GM21737 (cell line): ENCODE measurements around the gene RAB37.
A peak's percentile ranks its signal among the peaks of the same experiment; 100 is the strongest.

Experiments used
- ATAC-seq: cut with Tn5 transposase; IDR thresholded peaks from one replicate; pipeline ENCODE4 v1.9.1; 2021; ENCODE audit warnings: mild to moderate bottlenecking, moderate library complexity; ENCODE audit not compliant: unreplicated experiment

RAB37 gene

DNA sequence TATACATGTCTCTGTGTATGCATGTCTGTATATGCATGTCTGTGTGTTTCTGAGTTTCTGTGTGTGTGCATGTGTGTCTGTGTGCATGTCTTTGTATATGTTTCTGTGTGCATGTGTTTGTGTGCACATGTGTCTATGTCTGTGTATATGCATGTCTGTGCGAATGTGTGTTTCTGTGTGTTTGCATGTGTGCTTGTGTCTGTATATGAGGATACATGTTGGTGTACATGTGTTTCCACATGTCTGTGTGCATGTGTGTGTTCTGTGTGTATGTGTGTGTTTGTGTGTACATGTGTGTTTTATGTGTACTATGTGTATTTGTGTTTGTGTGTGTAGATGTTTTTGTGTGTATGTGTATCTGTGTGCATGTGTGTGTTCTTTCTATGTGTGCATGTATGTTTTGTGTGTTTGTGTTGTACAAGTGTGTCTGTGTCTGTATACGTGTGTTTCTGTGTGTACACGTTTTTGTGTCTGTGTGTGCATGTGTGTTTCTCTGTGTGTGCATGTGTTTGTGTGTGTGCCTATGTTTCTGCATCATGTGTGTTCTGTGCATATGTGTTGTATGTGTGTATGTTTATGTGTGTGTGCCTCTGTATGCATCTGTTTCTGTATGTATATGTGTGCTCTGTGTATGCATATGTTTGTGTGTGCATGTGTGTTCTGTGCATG lies 8.9 kb upstream of the RAB37 start:
- ATAC-seq, result no peak

DNA sequence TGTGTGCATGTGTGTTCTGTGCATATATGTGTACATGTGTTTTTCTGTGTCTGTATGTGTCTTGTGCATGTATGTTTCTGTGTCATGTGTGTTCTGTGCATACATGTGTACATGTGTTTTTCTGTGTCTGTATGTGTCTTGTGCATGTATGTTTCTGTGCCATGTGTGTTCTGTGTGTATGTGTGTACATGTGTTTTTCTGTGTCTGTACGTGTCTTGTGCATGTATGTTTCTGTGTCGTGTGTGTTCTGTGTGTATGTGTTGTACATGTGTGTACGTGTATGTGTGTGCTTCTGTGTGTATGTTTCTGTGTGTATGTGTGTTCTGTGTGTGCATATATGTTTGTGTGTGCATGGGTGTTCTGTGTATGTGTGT lies 8.4 kb upstream of the RAB37 start:
- no peak for ATAC-seq

DNA sequence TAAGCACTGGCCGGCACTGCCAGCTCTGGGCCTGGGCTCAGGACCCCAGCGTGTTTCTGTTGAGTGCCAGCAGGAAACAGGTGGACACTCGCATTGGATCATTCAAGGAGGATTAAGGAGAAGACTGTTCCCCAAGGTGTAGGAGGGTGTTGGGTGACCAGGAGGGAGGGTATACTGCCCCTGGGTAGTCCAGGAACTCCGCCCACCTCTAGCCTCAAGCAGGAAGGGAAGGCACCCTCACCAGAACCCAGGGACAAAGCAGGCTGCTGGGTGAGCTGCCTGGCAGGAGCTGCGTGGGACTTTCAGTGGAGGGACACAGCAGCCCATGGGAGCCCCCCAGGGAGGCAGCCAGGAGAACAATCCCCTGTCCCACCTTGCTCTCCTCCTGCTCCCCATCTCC lies 7.7 kb upstream of the RAB37 start:
- no peak for ATAC-seq

DNA sequence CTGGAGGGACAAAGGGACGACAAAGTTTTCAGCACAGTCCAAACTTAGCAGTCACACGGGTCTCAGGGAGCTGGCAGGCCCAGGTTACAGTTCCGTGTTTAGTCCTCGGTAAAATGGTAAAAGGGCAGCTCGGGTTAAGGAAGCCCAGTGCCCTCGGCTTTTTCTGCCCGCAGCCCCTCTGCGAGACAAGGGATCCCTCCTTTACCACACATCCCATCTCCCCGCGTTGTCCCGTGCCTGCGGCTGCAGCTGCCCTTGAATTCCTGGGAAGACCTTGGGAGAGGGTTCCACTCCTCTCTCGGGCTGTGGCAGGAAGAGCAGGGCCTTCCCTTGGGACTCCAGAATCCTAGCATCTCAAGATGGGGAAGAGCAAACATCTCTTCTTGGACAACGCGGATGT lies 7.2 kb upstream of the RAB37 start:
- no peak for ATAC-seq

DNA sequence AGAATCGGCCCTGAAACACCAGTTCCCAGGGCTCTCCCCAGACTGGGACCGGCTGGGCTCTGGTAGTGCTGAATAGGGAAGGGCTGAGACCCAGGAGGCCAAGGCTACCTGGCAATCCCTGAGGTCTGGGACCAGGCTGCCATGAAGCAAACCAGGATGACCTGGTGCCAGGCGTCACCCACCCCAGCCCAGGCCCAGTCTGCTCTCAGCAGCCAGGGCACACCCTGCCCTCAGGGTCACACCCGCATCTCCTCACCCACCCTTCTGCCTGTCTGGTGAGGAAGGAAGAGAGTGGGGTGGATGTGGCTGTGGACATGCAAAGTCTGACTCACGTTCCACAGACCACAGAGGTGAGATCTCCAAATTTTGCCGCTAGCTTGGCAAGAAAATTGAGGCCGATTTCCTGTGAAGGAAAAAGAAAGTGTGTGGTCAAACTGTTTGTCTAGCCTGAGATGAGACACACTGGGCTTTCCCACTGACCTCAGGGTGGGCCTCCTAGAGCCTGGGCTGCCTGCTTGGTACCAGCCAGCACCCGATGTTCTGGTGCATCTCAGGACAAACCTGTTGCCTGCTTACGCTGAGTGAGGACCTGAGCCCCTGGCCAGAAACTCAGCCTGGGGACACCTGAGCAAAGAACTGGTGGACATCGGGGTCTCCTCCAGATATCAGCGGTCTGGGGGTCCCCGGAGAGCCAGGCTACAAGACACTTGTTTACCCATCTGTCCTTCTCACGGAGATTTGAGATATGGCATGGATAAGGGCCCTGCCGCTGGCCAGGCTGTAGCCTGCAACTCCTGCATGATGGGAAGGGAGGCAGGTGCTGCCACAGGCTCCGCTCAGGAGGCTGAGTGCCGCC lies 6.3 kb upstream of the RAB37 start:
- ATAC-seq, result no peak

DNA sequence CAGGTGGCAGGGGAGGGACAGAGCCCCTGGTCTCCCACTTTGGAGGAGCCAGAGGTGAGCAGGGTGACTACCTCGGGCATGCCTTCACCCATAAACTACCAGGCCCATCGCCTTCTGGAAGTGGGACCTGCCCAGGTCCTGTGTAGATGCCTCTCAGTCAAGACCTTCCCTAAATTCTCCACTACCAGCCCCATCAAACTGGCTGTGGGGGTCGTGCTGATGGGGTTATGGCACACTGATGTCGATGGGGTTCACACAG lies 5.8 kb upstream of the RAB37 start:
- ATAC-seq, result no peak

DNA sequence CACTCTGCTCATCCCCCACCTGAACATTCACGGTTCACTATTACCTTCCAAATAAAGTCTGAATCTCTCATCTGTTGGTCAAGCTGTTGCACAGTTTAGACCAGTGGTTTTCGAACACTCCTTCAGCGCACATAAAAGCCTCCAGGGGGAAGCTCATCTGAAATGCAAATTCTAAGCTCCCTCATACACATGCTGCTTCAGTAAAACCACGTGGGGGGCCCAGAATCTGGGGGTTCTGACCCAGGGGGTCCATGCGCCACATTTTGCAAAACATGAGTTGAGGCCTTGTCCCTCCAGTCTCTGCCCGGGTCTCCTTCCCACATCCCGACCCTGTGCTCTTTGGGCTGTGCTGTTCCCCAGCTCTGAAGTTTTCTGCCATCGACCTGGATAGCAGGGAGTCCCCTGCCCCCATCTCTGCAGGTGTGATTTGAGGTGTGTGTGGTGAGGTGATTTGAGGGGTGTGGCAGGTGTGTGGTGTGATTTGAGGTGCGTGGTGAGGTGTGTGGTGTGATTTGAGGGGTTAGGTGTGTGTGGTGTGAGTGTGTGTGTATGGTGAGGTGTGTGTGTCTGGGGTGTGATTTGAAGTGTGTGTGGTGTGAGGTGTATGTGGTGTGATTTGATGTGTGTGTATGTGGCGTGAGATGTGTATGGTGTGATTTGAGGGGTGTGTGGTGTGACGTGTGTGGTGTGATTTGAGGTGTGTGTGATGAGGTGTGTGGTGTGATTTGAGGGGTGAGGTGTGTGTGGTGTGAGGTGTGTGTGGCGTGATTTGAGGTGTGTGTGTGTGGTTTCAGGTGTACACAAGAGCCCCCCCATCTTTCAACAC lies 4.8 kb upstream of the RAB37 start:
- ATAC-seq, result no peak

DNA sequence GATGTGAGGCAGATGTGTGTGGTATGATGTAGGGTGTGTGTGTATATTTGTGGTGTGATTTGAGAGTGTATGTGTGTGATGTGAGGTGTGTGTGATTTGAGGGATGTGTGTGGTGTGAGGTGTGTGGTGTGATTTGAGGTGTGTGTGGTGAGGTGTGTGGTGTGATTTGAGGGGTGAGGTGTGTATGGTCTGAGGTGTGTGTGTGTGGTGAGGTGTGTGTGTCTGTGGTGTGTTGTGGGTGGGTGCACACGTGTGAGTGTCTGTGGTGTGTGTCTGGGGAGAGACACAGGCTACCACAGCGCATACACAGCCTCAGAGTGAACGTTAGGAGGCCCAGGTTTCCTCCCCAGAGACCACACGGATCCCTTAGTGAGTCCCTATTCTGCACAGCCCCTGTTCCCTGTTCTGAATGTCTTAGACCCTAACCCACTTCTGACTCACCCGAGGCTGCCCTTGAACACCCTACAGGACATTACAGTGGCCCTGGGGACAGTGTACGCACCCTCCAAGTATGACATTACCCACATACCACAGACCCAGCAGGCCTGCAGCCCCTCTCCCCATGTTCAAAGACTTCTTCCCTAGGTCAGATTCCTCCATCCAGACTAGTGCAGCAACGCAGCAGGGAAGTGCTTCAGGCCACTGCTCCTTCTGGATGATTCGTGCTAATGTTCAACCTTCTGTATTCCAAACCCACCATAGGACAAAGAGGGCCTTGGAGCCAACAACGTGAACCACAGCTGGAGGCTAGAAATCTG lies 3.5 kb upstream of the RAB37 start:
- ATAC-seq, result no peak

DNA sequence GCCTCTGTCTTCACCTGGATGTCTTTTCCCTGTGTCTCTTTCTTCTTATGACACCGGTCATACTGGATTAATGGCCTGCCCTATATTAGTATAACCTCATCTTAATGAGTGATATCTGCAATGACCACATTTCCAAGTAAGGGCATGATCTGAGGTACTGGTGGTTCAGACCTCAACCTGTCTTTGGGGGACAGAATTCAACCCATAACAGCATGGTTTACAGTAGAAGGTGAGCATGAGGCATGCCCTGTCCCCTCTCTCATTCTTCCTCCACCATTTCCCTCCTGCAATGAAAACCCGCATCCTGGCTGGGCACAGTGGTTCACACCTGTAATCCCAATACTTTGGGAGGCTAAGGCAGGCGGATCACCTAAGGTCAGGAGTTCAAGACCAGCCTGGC lies 2.8 kb upstream of the RAB37 start:
- no peak for ATAC-seq

DNA sequence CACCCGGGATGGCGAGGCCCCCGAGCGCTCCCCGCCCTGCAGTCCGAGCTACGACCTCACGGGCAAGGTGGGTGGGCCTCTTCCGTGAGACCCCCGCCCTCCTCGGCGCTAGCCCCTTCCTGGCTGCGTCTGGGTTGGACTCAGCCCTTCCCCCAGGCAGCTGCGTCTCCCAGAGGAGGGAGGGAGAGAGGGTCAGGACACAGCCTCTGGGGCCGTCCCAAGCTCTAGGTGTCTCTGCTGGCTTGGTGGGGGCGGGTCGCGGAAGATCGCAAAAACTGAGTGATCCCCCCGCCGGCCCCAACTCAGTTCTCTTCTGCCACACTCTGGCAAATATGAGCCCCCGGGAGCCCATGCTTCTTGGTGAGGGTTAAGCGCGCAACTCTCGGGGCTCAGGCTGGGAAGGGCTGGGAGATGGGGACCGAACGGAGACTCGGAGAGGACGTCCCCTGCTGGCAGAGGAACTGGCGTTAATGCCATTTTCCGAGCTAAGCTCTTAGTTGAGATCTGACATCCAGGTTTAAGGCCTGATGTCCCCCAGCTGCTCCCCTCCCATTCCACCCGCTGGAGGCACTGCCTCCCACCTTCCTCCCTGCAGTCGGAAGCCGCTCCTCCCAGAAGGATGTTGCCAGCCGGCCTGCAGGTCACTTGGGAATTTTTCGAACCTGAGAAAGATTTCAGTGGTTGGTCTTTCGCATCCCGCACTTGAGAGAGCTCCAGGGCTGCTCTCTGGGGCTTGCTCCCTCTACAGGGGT lies 419 bp downstream of the RAB37 start:
- ATAC-seq, result no peak

DNA sequence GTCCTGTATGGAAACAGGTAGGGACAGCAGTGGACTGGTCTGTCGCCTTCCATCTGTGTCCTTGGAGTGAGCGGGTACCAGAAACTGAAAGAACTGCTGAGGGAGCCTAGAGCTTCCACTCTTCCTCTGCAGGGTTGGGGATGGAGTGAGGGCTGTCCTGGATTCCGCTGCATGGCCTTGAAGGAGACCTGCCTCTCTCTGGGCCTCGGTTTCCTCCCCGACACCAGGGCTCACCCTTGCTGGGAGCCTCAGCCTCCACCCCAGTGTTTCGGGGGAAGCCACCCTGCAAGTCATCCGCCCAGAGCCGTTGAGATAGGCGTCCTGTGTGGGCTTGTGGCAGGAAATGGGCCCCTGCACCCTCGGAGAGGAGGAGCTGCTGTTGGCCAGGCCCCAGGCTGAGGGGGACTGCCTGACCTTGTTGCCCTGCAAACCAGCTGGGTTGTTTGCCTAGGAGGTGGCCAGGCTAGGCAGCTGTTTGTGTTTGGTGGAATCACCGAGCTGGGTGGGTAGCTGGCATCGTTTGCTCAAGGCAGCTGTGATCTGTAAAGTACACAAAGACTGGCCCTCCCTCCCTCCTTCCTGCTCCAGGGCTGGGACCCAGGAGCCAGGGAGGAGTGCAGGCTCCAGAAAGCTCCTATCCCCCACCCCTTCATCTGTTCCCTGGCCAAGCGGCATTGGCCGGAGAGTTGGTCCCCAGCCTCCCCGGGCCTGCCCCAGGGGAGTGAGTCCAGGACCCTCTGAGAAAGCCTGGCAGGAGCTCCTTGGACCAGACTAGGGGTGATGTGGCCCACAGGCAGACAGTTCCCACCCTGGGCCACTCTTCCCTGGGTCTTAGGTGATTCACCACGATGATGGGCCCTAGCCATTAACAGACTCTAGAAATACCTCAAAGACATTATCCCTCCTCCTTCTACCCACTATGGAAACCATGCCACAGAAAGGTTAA lies 1.3 kb downstream of the RAB37 start:
- peak; percentile 36 for ATAC-seq

DNA sequence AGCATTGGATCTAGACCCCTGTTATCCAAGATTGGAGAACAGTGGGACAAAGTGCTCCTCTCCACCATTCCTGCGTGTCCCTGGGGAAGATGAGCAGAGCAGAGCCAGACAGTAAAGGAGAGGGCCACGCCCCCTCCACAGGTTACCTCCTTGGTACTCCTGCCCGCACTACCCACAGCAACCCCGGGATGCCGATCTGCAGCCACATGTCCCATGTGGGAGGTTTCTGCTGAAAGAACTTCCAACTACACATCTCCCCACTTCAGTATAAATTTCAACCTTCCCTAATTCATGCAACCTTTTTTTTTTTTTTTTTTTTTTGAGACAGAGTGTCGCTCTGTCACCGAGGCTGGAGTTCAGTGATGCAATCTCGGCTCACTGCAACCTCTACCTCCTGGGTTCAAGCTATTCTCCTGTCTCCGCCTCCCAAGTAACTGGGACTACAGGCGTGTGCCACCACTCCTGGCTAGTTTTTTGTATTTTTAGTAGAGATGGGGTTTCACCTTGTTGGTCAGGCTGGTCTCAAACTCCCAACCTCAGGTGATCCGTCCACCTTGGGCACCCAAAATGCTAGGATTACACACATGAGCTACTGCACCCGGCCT lies 2.3 kb downstream of the RAB37 start:
- no peak for ATAC-seq

DNA sequence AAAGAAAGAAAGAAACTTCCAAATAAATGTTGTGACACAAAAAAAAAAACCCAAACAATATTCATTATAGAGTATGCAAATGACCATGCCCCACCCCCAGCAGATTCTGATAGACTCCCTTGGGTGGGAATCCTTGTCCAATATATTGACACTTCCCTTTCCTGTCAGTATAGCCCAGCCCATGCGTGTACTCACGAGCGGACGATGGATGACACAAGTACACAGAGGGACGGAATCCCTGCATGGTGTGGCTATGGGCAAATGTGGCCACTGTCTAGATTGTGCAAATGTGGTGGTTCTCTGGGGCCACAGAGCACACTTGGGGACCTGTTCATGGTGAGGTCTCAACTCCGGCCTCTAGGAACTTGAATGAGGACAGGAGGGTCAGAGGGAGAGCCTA lies 3.1 kb downstream of the RAB37 start:
- no peak for ATAC-seq

DNA sequence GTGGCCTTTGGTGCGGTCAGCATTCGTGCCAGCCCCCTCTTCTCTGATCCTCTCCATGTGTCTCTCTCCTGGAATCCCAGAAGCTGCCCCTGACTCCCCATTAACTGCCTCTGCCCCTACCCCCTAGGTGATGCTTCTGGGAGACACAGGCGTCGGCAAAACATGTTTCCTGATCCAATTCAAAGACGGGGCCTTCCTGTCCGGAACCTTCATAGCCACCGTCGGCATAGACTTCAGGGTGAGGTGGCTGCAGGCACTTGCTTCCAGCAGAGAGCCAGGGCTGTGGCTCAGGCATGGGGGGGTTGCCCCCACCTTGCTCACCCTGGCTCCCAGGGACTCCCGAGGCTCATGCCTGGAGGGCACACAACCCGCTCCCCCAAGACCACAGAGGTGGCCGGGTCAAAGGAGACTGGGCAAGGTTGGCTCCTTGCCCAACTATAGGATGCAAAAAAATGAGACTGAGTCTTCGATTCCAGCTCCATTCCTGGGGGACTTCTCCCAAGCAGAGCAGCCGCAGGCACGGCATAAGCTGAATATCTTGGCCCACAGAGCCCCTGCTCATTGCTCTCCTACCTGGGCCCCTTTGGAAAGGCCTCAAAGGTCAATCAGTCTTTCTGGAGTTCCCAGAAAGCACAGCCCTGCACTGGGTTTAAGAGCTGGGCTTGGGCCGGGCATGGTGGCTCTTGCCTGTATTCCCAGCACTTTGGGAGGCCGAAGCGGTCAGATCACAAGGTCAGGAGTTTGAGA lies 3.8 kb downstream of the RAB37 start:
- no peak for ATAC-seq

DNA sequence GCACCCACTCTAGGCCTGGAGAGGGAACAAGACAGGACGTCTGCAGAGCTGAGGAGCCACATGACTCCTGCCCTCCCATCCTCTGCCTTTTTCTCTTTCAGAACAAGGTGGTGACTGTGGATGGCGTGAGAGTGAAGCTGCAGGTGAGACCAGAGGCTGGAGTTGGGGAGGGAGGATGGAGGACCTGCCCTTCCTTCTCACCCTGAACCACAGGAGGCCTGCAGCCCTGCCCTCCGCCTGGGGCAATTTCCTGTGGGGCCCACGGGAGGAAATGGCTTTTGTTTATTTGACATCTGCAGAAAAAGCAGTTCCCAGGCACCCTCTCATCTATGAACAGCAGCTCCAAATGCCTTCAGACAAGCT lies 5.1 kb downstream of the RAB37 start:
- no peak for ATAC-seq

DNA sequence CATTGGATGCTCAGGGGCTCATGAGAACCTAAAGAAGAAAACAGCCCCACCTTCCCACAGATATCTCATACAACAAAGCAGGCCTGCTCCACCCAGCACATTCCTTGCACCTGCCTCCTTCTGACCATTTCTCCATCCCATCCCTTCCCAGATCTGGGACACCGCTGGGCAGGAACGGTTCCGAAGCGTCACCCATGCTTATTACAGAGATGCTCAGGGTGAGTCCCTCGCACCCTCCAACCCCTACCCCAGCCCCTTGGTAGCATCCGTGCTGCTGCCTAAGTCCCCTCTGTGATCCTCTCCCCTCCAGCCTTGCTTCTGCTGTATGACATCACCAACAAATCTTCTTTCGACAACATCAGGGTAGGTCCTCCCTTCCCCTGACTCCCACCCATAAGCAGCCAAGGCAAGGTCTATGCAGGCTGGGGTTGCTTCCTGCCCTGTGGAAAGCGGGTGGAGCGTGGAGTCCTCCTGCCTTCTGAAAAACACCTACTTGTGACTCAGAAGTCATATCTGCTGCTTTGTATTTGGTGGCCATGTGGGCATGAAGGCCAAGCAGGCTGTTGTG lies 6.0 kb downstream of the RAB37 start:
- ATAC-seq, result no peak

DNA sequence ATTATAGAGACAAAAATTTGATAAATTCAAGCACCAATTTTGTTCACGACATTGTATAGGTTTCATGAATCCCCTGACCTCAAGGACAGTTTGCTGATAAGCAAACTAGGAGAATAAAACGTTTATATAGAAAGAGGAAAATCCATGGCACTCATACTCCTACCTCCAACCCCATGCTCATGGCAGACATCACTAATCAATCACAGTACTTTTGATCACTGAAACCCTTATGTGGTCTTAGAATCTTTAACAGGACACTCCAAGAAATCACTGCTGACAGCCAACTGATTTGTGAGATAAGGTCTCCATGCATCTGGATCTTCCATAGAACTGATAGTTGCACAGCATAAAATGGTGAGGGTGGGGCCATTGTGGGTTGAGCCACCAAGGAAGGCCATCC lies 6.7 kb downstream of the RAB37 start:
- ATAC-seq, result no peak

DNA sequence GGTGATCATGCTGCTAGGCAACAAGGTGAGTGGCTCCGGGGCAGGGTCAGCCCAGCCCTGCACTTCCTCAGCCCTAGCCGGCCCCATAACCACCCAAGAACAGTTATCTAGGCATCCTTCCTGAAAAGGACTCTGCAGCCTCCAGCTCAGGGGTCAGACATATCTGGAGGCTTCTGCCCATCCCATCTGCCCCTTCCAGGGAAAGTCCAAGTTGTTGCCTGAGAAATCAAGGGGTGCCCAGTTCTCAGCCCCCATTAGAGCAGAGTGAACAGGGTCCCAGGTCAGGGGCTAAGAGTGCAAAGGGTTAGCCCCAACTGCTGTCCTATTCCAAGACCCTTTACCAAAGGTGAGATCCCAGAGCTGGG lies 7.3 kb downstream of the RAB37 start:
- ATAC-seq, result no peak
